ENCODE measurements around the gene SCLT1. TPM values are rescaled to one million over a fixed set of nuclear protein-coding genes. Genes with fewer than 3 reads are reported as not detected.

Gene SCLT1
- total and polyA plus RNA-seq, 2 of the 8 experiments (the other 6 are each of a cell fraction or from before 2014, with no cell fraction given), result 4.8 to 13.1 TPM

Small RNA genes within 50 kb of the gene (small RNA-seq; reads per million reads assigned to genes)
- not detected for gene AC093826.2 (ENCODE audit: insufficient read depth)

Other genes starting within 250 kb of the SCLT1 start
- gene C4orf33, start 2.6 kb upstream of the SCLT1 start, total RNA-seq (2021; fragmentation: NEBNext Ultra II Directional; extraction: Animal tissue kit (Norgen Biotek cat#: 25700)), result 3.8 and 6.0 TPM in 2 replicates
- gene C4orf33, start 2.6 kb upstream of the SCLT1 start, polyA plus RNA-seq (2011; rRNA removed), result 1.4 and 3.4 TPM in 2 replicates

Measured in H1 (cell line).